Subcutaneous preadipocyte (primary cell): Measurements from ENCODE around the gene MBNL1. TPM values are rescaled to one million over a fixed set of nuclear protein-coding genes. Genes with fewer than 3 reads are reported as not detected.

Experiments
- small RNA-seq: library from RNA; depleted of rRNA; stranded (forward); fragments of <200 nt; gene quantifications from one replicate; pipeline ENCODE3, GENCODE V24; 2012
- total RNA-seq: library from RNA; depleted of rRNA; stranded (reverse); fragments of >200 nt; gene quantifications from 2 replicates; pipeline ENCODE4 v1.2.3, GENCODE V29; 2012

MBNL1 gene
- 246 and 327 TPM in 2 replicates for total RNA-seq

DNA sequence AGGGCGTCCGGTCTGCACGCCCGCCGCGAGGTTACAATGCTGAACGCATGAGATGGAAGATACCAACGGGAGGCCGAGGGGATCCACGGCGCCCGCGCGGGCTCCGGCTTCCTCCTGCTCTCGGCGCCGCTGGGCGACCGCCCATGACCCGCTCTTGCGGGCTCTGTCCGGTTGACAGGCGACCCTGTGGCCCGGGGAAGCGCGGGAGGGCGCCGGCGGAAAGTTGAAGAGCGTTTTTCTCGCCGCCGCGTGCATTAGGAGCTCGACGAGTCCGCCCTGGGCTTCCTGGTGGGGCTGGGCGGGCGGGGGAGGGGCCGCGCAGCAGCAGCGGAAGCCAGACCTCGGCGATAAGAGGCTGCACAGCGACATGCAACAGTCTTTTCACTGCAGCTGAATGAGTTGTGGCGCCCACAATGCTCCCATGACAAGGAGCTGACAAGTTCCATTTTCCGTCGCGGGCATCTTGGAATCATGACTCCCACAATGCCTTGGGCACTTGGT is at the start of gene MBNL1:
Gene MBNL1, plus strand, starts transcription at position 375 of the 501 bp plus-strand sequence. CDS start 31,265 bp downstream, outside the sequence.

Small RNAs within 50 kb of the gene (small RNA-seq; reads per million reads assigned to genes)
- not detected for gene RF00019
